Measurements from ENCODE around the gene HSPB8. TPM values are rescaled to one million over a fixed set of nuclear protein-coding genes. Genes with fewer than 3 reads are reported as not detected.

Gene HSPB8
- total and polyA plus RNA-seq, 2 of the 4 experiments (the other 2 are of a cell fraction) = 12.9 to 25.8 TPM

DNA sequence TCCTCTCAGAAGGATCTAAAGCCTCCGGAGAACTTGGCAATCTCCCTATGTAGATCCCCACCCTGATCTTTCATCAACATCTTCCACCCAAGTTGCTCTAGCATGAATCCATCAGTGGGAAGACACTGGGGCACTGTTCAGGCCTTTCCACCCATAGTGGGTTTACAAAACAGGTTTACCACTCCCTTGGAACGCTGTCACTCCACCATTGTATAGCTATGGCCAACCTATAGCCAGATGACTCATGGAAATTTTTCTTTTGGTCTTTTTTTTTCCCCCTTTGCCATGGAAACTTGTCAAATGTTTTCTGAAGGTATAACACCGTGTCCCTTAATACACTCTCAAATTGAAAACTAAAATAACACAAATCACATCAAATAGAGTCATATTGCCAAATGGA, 10.8 kb upstream of the HSPB8 start:
- H3K23ac ChIP-seq (ENCODE audit: low read depth, low read length) = no peak overlapping the region
- no peak overlapping the region for H2BK120ac ChIP-seq (ENCODE audit: low read depth, low read length)
- no peak overlapping the region for H3K27ac ChIP-seq (ENCODE audit: insufficient read depth, low read length)
- no peaks in the 10 kb centered on the region for H3K36me3 ChIP-seq (ENCODE audit: control insufficient read depth, insufficient read depth, low read length)
- H3K18ac ChIP-seq (ENCODE audit: low read depth, low read length) = no peak overlapping the region
- H3K4me3 ChIP-seq (ENCODE audit: insufficient read depth, low read depth, low read length) = no peak overlapping the region
- intact Hi-C loops (cut with micrococcal nuclease) = no loop called here
- no peak overlapping the region for H2AK9ac ChIP-seq (replicated peaks; ENCODE audit: low read depth, low read length, poor library complexity)
- no peaks in the 10 kb centered on the region for H3K9me1 ChIP-seq (ENCODE audit: insufficient read depth, low read length)
- in situ Hi-C loops (cut with MboI; ENCODE audit: low sequenced_read_pairs) = no loop called here
- no peak overlapping the region for H3K4me2 ChIP-seq (ENCODE audit: low read depth, low read length)
- H4K5ac ChIP-seq (ENCODE audit: low read depth, low read length) = no peak overlapping the region
- peaks cover 2% of the 10 kb centered on the region; the same call in 1 of the 2 replicates for H3K27me3 ChIP-seq (ENCODE audit: control insufficient read depth, insufficient read depth, low read length)
- no peak overlapping the region for H2AK5ac ChIP-seq (ENCODE audit: low read depth, low read length)
- H4K91ac ChIP-seq (ENCODE audit: insufficient read depth, low read depth, low read length) = no peak overlapping the region
- no TSS peak for BruUV-seq (replicated peaks)
- WGBS, 2 experiments (ENCODE audit: extremely low coverage in 2 of 2, insufficient read length in 1 of 2) = 60% methylated on average over 1 of the region's 3 CpGs; no CpG with 5 or more reads in 1 of the 2 experiments
- no peak overlapping the region for H4K8ac ChIP-seq (ENCODE audit: low read depth in 2 of 2, low read length in 2 of 2)
- H3K9me3 ChIP-seq (ENCODE audit: control insufficient read depth, insufficient read depth, low read length) = no peaks in the 10 kb centered on the region
- no peak for ATAC-seq (ENCODE audit: low read depth)
- no peaks in the 10 kb centered on the region for H3K4me1 ChIP-seq (ENCODE audit: control insufficient read depth, insufficient read depth, low read length)
- no peaks in the 10 kb centered on the region for H3K79me1 ChIP-seq (ENCODE audit: low read depth in 1 of 2, low read length in 2 of 2)
- TF ChIP-seq RAD21 (IDR thresholded peaks at IDR 0.05; ENCODE audit: low read length) = no peak
- TF ChIP-seq RFX5 (IDR thresholded peaks at IDR 0.05; ENCODE audit: low read depth, low read length) = no peak
- TF ChIP-seq NFE2L2 (IDR thresholded peaks at IDR 0.05; ENCODE audit: low read depth, low read length) = no peak
- no peak for TF ChIP-seq MAFK (IDR thresholded peaks at IDR 0.05; ENCODE audit: low read depth, low read length)
- TF ChIP-seq SMC3 (IDR thresholded peaks at IDR 0.05; ENCODE audit: low read depth, low read length) = no peak
- TF ChIP-seq, protein P1, sequence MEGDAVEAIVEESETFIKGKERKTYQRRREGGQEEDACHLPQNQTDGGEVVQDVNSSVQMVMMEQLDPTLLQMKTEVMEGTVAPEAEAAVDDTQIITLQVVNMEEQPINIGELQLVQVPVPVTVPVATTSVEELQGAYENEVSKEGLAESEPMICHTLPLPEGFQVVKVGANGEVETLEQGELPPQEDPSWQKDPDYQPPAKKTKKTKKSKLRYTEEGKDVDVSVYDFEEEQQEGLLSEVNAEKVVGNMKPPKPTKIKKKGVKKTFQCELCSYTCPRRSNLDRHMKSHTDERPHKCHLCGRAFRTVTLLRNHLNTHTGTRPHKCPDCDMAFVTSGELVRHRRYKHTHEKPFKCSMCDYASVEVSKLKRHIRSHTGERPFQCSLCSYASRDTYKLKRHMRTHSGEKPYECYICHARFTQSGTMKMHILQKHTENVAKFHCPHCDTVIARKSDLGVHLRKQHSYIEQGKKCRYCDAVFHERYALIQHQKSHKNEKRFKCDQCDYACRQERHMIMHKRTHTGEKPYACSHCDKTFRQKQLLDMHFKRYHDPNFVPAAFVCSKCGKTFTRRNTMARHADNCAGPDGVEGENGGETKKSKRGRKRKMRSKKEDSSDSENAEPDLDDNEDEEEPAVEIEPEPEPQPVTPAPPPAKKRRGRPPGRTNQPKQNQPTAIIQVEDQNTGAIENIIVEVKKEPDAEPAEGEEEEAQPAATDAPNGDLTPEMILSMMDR (conservative IDR thresholded peaks at IDR 0.05; ENCODE audit: low read depth, low read length) = no peak
- TF ChIP-seq CEBPB (IDR thresholded peaks at IDR 0.05; ENCODE audit: low read depth, low read length) = no peak
- TF ChIP-seq MAZ (IDR thresholded peaks at IDR 0.05; ENCODE audit: borderline replicate concordance, low read depth, low read length) = no peak
- no peak for TF ChIP-seq BHLHE40 (IDR thresholded peaks at IDR 0.05; ENCODE audit: low read depth, low read length)
- no peak for TF ChIP-seq FOS (IDR thresholded peaks at IDR 0.05; ENCODE audit: low read depth, low read length)
- TF ChIP-seq, protein P2, sequence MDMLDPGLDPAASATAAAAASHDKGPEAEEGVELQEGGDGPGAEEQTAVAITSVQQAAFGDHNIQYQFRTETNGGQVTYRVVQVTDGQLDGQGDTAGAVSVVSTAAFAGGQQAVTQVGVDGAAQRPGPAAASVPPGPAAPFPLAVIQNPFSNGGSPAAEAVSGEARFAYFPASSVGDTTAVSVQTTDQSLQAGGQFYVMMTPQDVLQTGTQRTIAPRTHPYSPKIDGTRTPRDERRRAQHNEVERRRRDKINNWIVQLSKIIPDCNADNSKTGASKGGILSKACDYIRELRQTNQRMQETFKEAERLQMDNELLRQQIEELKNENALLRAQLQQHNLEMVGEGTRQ (IDR thresholded peaks at IDR 0.05; ENCODE audit: low read depth, low read length) = no peak
- TF ChIP-seq MXI1 (IDR thresholded peaks at IDR 0.05; ENCODE audit: borderline replicate concordance, low read depth, low read length) = no peak
- TF ChIP-seq CHD1 (IDR thresholded peaks at IDR 0.05; ENCODE audit: low read depth, low read length) = no peak
- TF ChIP-seq POLR2A (IDR thresholded peaks at IDR 0.05; ENCODE audit: low read depth, low read length) = no peak
- TF ChIP-seq, protein P3, sequence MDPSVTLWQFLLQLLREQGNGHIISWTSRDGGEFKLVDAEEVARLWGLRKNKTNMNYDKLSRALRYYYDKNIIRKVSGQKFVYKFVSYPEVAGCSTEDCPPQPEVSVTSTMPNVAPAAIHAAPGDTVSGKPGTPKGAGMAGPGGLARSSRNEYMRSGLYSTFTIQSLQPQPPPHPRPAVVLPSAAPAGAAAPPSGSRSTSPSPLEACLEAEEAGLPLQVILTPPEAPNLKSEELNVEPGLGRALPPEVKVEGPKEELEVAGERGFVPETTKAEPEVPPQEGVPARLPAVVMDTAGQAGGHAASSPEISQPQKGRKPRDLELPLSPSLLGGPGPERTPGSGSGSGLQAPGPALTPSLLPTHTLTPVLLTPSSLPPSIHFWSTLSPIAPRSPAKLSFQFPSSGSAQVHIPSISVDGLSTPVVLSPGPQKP (IDR thresholded peaks at IDR 0.05; ENCODE audit: borderline replicate concordance, low read depth, low read length) = no peak
- TF ChIP-seq RCOR1 (IDR thresholded peaks at IDR 0.05; ENCODE audit: insufficient replicate concordance, low read length) = no peak
- DNase-seq = no peak
- H2BK15ac ChIP-seq (ENCODE audit: low read depth, low read length) = no peak overlapping the region
- no peak overlapping the region for H2AFZ ChIP-seq (replicated peaks; ENCODE audit: low read length, poor library complexity)
- ChIA-PET CTCF (no interaction called here), POLR2A (ENCODE audit: unreplicated experiment) (no interaction called here)
- no peak overlapping the region for H3K56ac ChIP-seq (ENCODE audit: extremely low read depth, insufficient read depth, low read length)
- dilution Hi-C loops (cut with HindIII; ENCODE audit: low sequenced_read_pairs, unreplicated experiment) = no loop called here
- H4K20me1 ChIP-seq (ENCODE audit: insufficient read depth, low read length) = no peaks in the 10 kb centered on the region
- no peak overlapping the region for H2BK20ac ChIP-seq (ENCODE audit: low read depth, low read length)
- H3K9ac ChIP-seq (ENCODE audit: low read depth, low read length) = no peak overlapping the region
- no peak overlapping the region for H3K14ac ChIP-seq (replicated peaks; ENCODE audit: low read depth, low read length)
- H2BK5ac ChIP-seq (ENCODE audit: low read depth, low read length, poor library complexity, severe bottlenecking) = no peak overlapping the region
- no peak overlapping the region for H3K4ac ChIP-seq (ENCODE audit: low read depth, low read length)

Data from IMR-90 (cell line).